GM23338 (cell line): ENCODE data around the gene HLA-DQB1. TPM values are rescaled to one million over a fixed set of nuclear protein-coding genes. Genes with fewer than 3 reads are reported as not detected.

ENCODE experiments used
- ATAC-seq: fragments of 200-7000 bp; cut with Tn5 transposase; 3 replicates; pipeline ENCODE4 v1.9.1; 2020
- DNase-seq: peaks from one replicate; pipeline ENCODE4 v3.0.0-alpha.2; 2015; ENCODE audit warnings: low spot score
- H2AFZ ChIP-seq: fragments of 200-600 bp; sonication (generic); 2 replicates; pipeline ENCODE4 v1.8.0; 2016; ENCODE audit warnings: antibody characterized with exemption, mild to moderate bottlenecking, moderate library complexity
- H3F3A ChIP-seq: fragments of 200-600 bp; sonication (generic); replicated peaks from 2 replicates; pipeline ENCODE4 v1.8.0; 2017; ENCODE audit warnings: antibody characterized with exemption, mixed run types, low read depth
- H3K27ac ChIP-seq: fragments of 200-600 bp; sonication (generic); 2 replicates; pipeline ENCODE4 v1.6.1; 2016; ENCODE audit warnings: low read depth
- H3K27me3 ChIP-seq: fragments of 200-600 bp; sonication (generic); 2 replicates; pipeline ENCODE4 v1.8.0; 2016; ENCODE audit warnings: mild to moderate bottlenecking, mixed run types, moderate library complexity; ENCODE audit not compliant: insufficient read depth
- H3K36me3 ChIP-seq: fragments of 200-600 bp; sonication (generic); 2 replicates; pipeline ENCODE4 v1.8.0; 2016; ENCODE audit warnings: mild to moderate bottlenecking; ENCODE audit not compliant: insufficient read depth
- H3K4me1 ChIP-seq: fragments of 200-600 bp; sonication (generic); 2 replicates; pipeline ENCODE4 v1.8.0; 2016; ENCODE audit warnings: mild to moderate bottlenecking, moderate library complexity; ENCODE audit not compliant: insufficient read depth
- H3K4me2 ChIP-seq: fragments of 200-600 bp; sonication (generic); 2 replicates; pipeline ENCODE4 v1.7.1; 2017; ENCODE audit warnings: mixed run types
- H3K4me3 ChIP-seq: fragments of 200-600 bp; sonication (generic); 2 replicates; pipeline ENCODE4 v1.6.1; 2016; ENCODE audit warnings: mixed run types
- H3K79me2 ChIP-seq: fragments of 200-600 bp; sonication (generic); replicated peaks from 2 replicates; pipeline ENCODE4 v1.8.0; 2017; ENCODE audit warnings: mild to moderate bottlenecking; ENCODE audit not compliant: insufficient read depth
- H3K9me2 ChIP-seq: fragments of 200-600 bp; sonication (generic); 2 replicates; pipeline ENCODE4 v1.8.0; 2017; ENCODE audit not compliant: insufficient read depth
- H4K20me1 ChIP-seq: fragments of 200-600 bp; sonication (generic); replicated peaks from 2 replicates; pipeline ENCODE4 v1.8.0; 2017; ENCODE audit warnings: mild to moderate bottlenecking; ENCODE audit not compliant: insufficient read depth
- H3K27ac Mint-ChIP-seq: 2 replicates; pipeline ENCODE4 v1.8.0; 2020; ENCODE audit warnings: inconsistent platforms, mild to moderate bottlenecking, moderate library complexity, mixed read lengths
- H3K27me3 Mint-ChIP-seq: 3 replicates; pipeline ENCODE4 v1.8.0; 2022; ENCODE audit warnings: low read depth, mild to moderate bottlenecking, moderate library complexity, mixed read lengths, inconsistent platforms; ENCODE audit not compliant: insufficient read depth, poor library complexity
- H3K36me3 Mint-ChIP-seq: 3 replicates; pipeline ENCODE4 v1.8.0; 2021; ENCODE audit warnings: low read depth, mild to moderate bottlenecking, inconsistent platforms, moderate library complexity, mixed read lengths
- H3K4me1 Mint-ChIP-seq: 3 replicates; pipeline ENCODE4 v1.8.0; 2020; ENCODE audit warnings: mild to moderate bottlenecking, inconsistent platforms, mixed read lengths
- H3K4me3 Mint-ChIP-seq: 3 replicates; pipeline ENCODE4 v1.8.0; 2021; ENCODE audit warnings: moderate library complexity, mild to moderate bottlenecking, inconsistent platforms, mixed read lengths
- H3K9me3 Mint-ChIP-seq: 3 replicates; pipeline ENCODE4 v1.8.0; 2020; ENCODE audit warnings: moderate library complexity, mild to moderate bottlenecking, inconsistent platforms, mixed read lengths
- CREB1 ChIP-seq: fragments of 250-450 bp; sonication (Bioruptor Pico); IDR thresholded peaks from 2 replicates; pipeline ENCODE4 v1.5.0; 2020; ENCODE audit warnings: low read depth, mild to moderate bottlenecking, moderate library complexity
- CTCF ChIP-seq, 2 experiments: fragments of 200-600 bp in 1 of 2; sonication (generic) in 1 of 2; conservative IDR thresholded peaks; 2 replicates each; pipeline versions ENCODE4 v1.5.1 to v1.6.1; 2016 to 2017; ENCODE audit warnings: antibody characterized with exemption in 2 of 2, low read depth in 2 of 2, mild to moderate bottlenecking in 2 of 2, moderate library complexity in 1 of 2
- ETS1 ChIP-seq: IDR thresholded peaks from 2 replicates; pipeline ENCODE4 v1.6.1; 2016; ENCODE audit warnings: antibody characterized with exemption
- EZH2 ChIP-seq: fragments of 200-600 bp; sonication (generic); IDR thresholded peaks from one replicate; pipeline ENCODE4 v1.8.0; 2017; ENCODE audit warnings: antibody characterized with exemption, mild to moderate bottlenecking, low read depth; ENCODE audit not compliant: unreplicated experiment
- EZH2phosphoT487 ChIP-seq: fragments of 200-600 bp; sonication (generic); IDR thresholded peaks from one replicate; pipeline ENCODE4 v1.8.1; 2018; ENCODE audit warnings: antibody characterized with exemption; ENCODE audit not compliant: unreplicated experiment
- JUNB ChIP-seq: IDR thresholded peaks from one replicate; pipeline ENCODE4 v1.6.1; 2016; ENCODE audit warnings: antibody characterized with exemption; ENCODE audit not compliant: unreplicated experiment
- NANOG ChIP-seq: IDR thresholded peaks from 2 replicates; pipeline ENCODE4 v1.6.1; 2016; ENCODE audit warnings: antibody characterized with exemption, borderline replicate concordance
- POLR2AphosphoS5 ChIP-seq: IDR thresholded peaks from 2 replicates; pipeline ENCODE4 v1.6.1; 2016; ENCODE audit warnings: antibody characterized with exemption, low read depth
- REST ChIP-seq: IDR thresholded peaks from one replicate; pipeline ENCODE4 v1.6.1; 2018; ENCODE audit warnings: antibody characterized with exemption; ENCODE audit not compliant: unreplicated experiment
- STAT1 ChIP-seq: IDR thresholded peaks from one replicate; pipeline ENCODE4 v1.6.1; 2016; ENCODE audit warnings: antibody characterized with exemption; ENCODE audit not compliant: unreplicated experiment
- ZNF114 ChIP-seq: fragments of 250-450 bp; sonication (Bioruptor Pico); IDR thresholded peaks from 2 replicates; pipeline ENCODE4 v1.5.0; 2020; ENCODE audit warnings: mild to moderate bottlenecking, moderate library complexity
- ZNF331 ChIP-seq: fragments of 250-450 bp; sonication (Bioruptor Pico); IDR thresholded peaks from 2 replicates; pipeline ENCODE4 v1.5.0; 2020; ENCODE audit warnings: low read depth, mild to moderate bottlenecking, moderate library complexity
- ZNF462 ChIP-seq: fragments of 250-450 bp; sonication (Bioruptor Pico); IDR thresholded peaks from 2 replicates; pipeline ENCODE4 v1.5.0; 2020; ENCODE audit warnings: mild to moderate bottlenecking, moderate library complexity
- polyA plus RNA-seq: library from polyadenylated mRNA; unstranded; fragments of >200 nt; fragmentation: Nextera tagmentation; extraction: Ambion mirVana; gene quantifications from 2 replicates; pipeline ENCODE4 v1.2.1, GENCODE V29; 2016
- total RNA-seq: library from RNA; depleted of rRNA; stranded (reverse); fragments of >200 nt; shearing (Covaris generic); gene quantifications from 2 replicates; pipeline ENCODE4 v1.2.3, GENCODE V29; 2014

The HLA-DQB1 gene
- total and polyA plus RNA-seq, 2 experiments from 2014 or later, result 5.7 to 6.5 TPM

GRCh38 chr6:32689531-32690501, 23.4 kb upstream of the HLA-DQB1 start:
- Histone ChIP-seq H4K20me1 (no peaks in the 10 kb centered on the region), H3K27me3 (no peaks in the 10 kb centered on the region), H3K9me2 (no peaks in the 10 kb centered on the region), H3K4me3 (no peak overlapping the region), H3K4me1 (no peaks in the 10 kb centered on the region), H3K27ac (no peak overlapping the region), H3K79me2 (no peaks in the 10 kb centered on the region), H3K4me2 (no peak overlapping the region), H3F3A (no peaks in the 10 kb centered on the region), H3K36me3 (no peaks in the 10 kb centered on the region), H2AFZ (no peak overlapping the region)
- no peak overlapping the region for H3K27ac Mint-ChIP-seq
- no peaks in the 10 kb centered on the region for H3K36me3 Mint-ChIP-seq
- no peak for ATAC-seq
- no peaks in the 10 kb centered on the region for H3K9me3 Mint-ChIP-seq
- no peaks in the 10 kb centered on the region for H3K4me1 Mint-ChIP-seq
- H3K4me3 Mint-ChIP-seq, result no peak overlapping the region
- no peak for DNase-seq
- TF ChIP-seq STAT1 (no peak), ZNF462 (no peak), ZNF331 (CRISPR knock-in tag) (no peak), JUNB (no peak), CTCF (conservative IDR thresholded peaks at IDR 0.05; ENCODE audit: low read depth in 2 of 2) (no peak), EZH2phosphoT487 (no peak), NANOG (no peak), ETS1 (no peak), CREB1 (CRISPR knock-in tag) (no peak), REST (no peak), POLR2AphosphoS5 (no peak), ZNF114 (no peak), EZH2 (no peak)
- no peaks in the 10 kb centered on the region for H3K27me3 Mint-ChIP-seq
